Loucy (cell line): ENCODE data around the gene CSRNP2.

Experiments
- CTCF ChIP-seq: fragments of 200-600 bp; sonication (generic); conservative IDR thresholded peaks from 2 replicates; pipeline ENCODE4 v1.5.1; 2014; ENCODE audit warnings: mild to moderate bottlenecking, antibody characterized with exemption, low read length
- EZH2phosphoT487 ChIP-seq: fragments of 200-600 bp; IDR thresholded peaks from 2 replicates; pipeline ENCODE4 v1.6.1; 2018; ENCODE audit warnings: antibody characterized with exemption, mild to moderate bottlenecking, moderate library complexity, borderline replicate concordance

- TF ChIP-seq EZH2phosphoT487 (no peak), CTCF (no peak)
These were observed 7.4 kb upstream of the CSRNP2 start for GRCh38 chr12:51090705-51091229.
